Measurements from ENCODE around the gene TSEN2. TPM values are rescaled to one million over a fixed set of nuclear protein-coding genes. Genes with fewer than 3 reads are reported as not detected.
"Not testable (repeated sequence)": the region's sequence is repeated elsewhere in the genome, so short reads cannot be mapped to it uniquely, and the experiment has no call there.

TSEN2 gene
- total and polyA plus RNA-seq, 10 of the 15 experiments (the other 5 are each of a cell fraction or from before 2014, with no cell fraction given), result 17.7 to 32.3 (median 24.3) TPM

DNA sequence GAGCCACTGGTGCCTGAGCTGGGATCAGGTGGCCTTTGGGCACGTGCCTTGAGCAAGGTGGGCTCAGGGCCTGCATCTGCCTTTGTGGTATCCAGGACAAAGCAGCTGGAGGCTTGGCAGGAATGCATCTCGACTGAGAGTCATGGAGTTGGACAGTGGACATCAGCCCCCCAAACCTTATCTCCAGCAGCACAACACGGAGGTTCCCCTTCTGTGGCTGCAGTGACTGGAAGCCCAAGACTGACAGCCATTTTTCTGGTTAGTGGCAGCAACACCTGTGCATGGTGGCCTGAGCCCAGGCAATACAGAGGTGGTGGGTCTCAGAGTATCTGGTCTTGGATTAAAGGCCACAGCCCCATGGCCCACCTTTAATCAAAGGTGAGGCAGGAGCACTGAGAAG lies 27.8 kb upstream of the TSEN2 start:
- no peaks in the 10 kb centered on the region for H3K4me1 ChIP-seq (ENCODE audit: control insufficient read depth, insufficient read depth, low read length)
- SMC1A ChIA-PET (ENCODE audit: uncharacterized antibody, unreplicated experiment), result no interaction called here
- WGBS (ENCODE audit: insufficient coverage, insufficient replicate concordance, low lambda C conversion rate, missing lambda C conversion rate), result 14% methylated on average over 3 of the region's 3 CpGs
- no peak overlapping the region for H3K27ac ChIP-seq (ENCODE audit: control insufficient read depth, insufficient read depth)
- H3K79me2 ChIP-seq (ENCODE audit: control insufficient read depth, insufficient read depth, low read length), result no peaks in the 10 kb centered on the region
- no peak overlapping the region for H2AFZ ChIP-seq (ENCODE audit: control insufficient read depth, low read depth, low read length)
- FAIRE-seq (no peak), DNase-seq (ENCODE audit: low read depth, low spot score) (no peak), ATAC-seq (no peak)
- no peak overlapping the region for H3K4me3 ChIP-seq
- no peaks in the 10 kb centered on the region for H3K27me3 ChIP-seq (replicated peaks in 1 of 2; ENCODE audit: control insufficient read depth in 2 of 2, insufficient read depth in 2 of 2, low read length in 1 of 2)
- BruUV-seq (replicated peaks), result no TSS peak
- no peaks in the 10 kb centered on the region for H3K9me3 ChIP-seq (replicated peaks; ENCODE audit: control insufficient read depth, insufficient read depth, low read length)
- H3K9ac ChIP-seq (ENCODE audit: control insufficient read depth, insufficient read depth, low read length), result no peak overlapping the region
- CTCF ChIA-PET, result no interaction called here
- no peaks in the 10 kb centered on the region for H4K20me1 ChIP-seq (ENCODE audit: control insufficient read depth, insufficient read depth)
- intact Hi-C loops (cut with micrococcal nuclease; ENCODE audit: unreplicated experiment) (no loop called here), in situ Hi-C loops (cut with MboI) (no loop called here)
- TF ChIP-seq GABPA (IDR thresholded peaks at IDR 0.05; ENCODE audit: low read depth) (no peak), RB1 (IDR thresholded peaks at IDR 0.05; ENCODE audit: borderline replicate concordance) (no peak), NR2C2 (IDR thresholded peaks at IDR 0.05; ENCODE audit: borderline replicate concordance, control insufficient read depth, insufficient read length, low read depth) (no peak)
- RAD21 ChIA-PET (ENCODE audit: unreplicated experiment), result no interaction called here
- POLR2A ChIA-PET, result no interaction called here
- no peak overlapping the region for H3K4me2 ChIP-seq (ENCODE audit: control insufficient read depth, insufficient read depth)
- no peaks in the 10 kb centered on the region for H3K36me3 ChIP-seq (ENCODE audit: control insufficient read depth in 2 of 2, insufficient read depth in 2 of 2, low read length in 1 of 2)

DNA sequence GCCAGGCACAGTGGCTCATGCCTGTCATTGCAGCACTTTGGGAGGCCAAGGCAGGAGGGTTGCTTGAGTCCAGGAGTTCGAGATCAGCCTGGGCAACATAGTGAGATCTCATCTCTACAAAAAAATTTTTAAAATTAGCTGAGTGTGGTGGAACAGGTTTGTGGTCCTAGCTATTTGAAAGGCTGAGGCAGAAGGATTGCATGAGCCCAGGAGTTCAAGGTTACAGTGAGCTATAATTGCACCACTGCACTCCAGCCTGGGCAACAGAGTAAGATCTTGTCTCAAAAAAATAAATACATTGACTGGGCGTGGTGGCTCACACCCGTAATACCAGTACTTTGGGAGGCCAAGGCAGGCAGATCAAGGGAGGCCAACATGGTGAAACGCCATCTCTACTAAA lies 26.9 kb upstream of the TSEN2 start:
- H3K27ac ChIP-seq (ENCODE audit: control insufficient read depth, insufficient read depth); H3K4me3 ChIP-seq; ATAC-seq; RAD21 ChIA-PET (ENCODE audit: unreplicated experiment); H3K27me3 ChIP-seq (replicated peaks in 1 of 2; ENCODE audit: control insufficient read depth in 2 of 2, insufficient read depth in 2 of 2, low read length in 1 of 2); H3K9me3 ChIP-seq (replicated peaks; ENCODE audit: control insufficient read depth, insufficient read depth, low read length); H2AFZ ChIP-seq (ENCODE audit: control insufficient read depth, low read depth, low read length); H4K20me1 ChIP-seq (ENCODE audit: control insufficient read depth, insufficient read depth); H3K9ac ChIP-seq (ENCODE audit: control insufficient read depth, insufficient read depth, low read length); in situ Hi-C loops (cut with MboI); CTCF ChIA-PET; H3K4me2 ChIP-seq (ENCODE audit: control insufficient read depth, insufficient read depth); BruUV-seq (replicated peaks); POLR2A ChIA-PET; DNase-seq (ENCODE audit: low read depth, low spot score); intact Hi-C loops (cut with micrococcal nuclease; ENCODE audit: unreplicated experiment); FAIRE-seq; H3K79me2 ChIP-seq (ENCODE audit: control insufficient read depth, insufficient read depth, low read length); H3K36me3 ChIP-seq (ENCODE audit: control insufficient read depth in 2 of 2, insufficient read depth in 2 of 2, low read length in 1 of 2); H3K4me1 ChIP-seq (ENCODE audit: control insufficient read depth, insufficient read depth, low read length): not testable (repeated sequence)
- WGBS (ENCODE audit: insufficient coverage, insufficient replicate concordance, low lambda C conversion rate, missing lambda C conversion rate), result 13% methylated on average over 4 of the region's 4 CpGs
- SMC1A ChIA-PET (ENCODE audit: uncharacterized antibody, unreplicated experiment), result interaction anchor here (0.6 kb wide), 1 partner anchor 102 kb away, joined by 3 read pairs; no protein-coding TSS in a partner anchor
